ENCODE results near the gene PROB1. TPM values are rescaled to one million over a fixed set of nuclear protein-coding genes. Genes with fewer than 3 reads are reported as not detected.
A peak's percentile ranks its signal among the peaks of the same experiment; 100 is the strongest.
"Not testable (repeated sequence)": the region's sequence is repeated elsewhere in the genome, so short reads cannot be mapped to it uniquely, and the experiment has no call there.

PROB1 gene, protein sequence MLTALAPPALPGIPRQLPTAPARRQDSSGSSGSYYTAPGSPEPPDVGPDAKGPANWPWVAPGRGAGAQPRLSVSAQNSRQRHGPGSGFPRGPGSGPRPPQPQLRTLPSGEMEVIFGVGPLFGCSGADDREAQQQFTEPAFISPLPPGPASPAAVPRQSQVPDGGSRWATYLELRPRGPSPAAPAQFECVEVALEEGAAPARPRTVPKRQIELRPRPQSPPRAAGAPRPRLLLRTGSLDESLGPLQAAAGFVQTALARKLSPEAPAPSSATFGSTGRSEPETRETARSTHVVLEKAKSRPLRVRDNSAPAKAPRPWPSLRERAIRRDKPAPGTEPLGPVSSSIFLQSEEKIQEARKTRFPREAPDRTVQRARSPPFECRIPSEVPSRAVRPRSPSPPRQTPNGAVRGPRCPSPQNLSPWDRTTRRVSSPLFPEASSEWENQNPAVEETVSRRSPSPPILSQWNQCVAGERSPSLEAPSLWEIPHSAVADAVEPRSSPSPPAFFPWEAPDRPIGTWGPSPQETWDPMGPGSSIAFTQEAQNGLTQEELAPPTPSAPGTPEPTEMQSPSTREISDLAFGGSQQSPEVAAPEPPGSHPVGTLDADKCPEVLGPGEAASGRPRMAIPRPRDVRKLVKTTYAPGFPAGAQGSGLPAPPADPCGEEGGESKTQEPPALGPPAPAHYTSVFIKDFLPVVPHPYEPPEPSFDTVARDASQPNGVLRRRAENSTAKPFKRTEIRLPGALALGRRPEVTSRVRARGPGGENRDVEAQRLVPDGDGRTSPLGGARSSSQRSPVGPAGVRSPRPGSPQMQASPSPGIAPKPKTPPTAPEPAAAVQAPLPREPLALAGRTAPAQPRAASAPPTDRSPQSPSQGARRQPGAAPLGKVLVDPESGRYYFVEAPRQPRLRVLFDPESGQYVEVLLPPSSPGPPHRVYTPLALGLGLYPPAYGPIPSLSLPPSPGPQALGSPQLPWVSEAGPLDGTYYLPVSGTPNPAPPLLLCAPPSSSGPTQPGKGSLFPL
- 1 to 10 TPM in 5 of 8 experiments, under 1 TPM in 3; 0.56 to 3.8 (median 1.3) TPM for total RNA-seq

DNA sequence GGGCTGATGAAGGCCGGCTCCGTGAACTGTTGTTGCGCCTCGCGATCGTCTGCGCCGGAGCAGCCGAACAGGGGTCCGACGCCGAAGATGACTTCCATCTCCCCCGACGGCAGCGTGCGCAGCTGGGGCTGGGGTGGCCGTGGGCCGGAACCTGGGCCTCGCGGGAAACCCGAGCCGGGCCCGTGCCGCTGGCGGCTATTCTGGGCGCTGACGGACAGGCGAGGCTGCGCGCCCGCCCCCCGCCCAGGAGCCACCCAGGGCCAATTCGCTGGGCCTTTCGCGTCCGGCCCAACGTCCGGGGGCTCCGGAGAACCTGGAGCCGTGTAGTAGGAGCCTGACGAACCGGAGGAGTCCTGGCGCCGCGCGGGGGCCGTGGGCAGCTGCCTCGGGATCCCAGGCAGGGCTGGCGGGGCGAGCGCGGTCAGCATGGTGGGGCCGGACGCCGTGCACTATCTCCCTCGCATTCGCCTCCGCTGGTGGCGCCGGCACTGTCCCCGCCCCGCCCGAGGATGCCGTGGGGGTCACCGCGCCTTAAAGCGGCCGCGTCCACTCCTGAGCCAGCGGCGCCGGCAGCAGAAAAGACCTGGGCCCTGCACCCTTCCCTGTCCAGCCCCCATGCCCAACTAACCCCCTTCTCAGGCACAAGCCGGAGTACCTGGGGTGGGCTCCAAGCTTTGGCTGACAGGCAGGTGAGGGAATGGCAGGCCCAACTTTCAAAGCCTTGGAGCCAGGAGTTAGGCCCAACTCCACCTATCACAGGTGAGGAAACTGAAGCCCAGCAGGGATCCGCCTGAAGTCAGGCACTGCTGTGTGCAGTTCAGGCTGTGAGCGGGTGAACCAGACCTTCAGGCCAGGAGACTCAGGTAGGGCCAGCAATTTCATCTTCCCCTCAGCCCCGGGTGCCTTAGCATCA lies at the start of gene PROB1:
TSS of gene PROB1 (minus strand) at position 451 of the 913 bp plus-strand sequence. CDS start at position 428, 23 bp downstream.
- WGBS, 10 experiments = 0 to 90% (median 50%) methylated on average over 1 to 2 of the region's 76 CpGs; no CpG with 5 or more reads in 5 of the 10 experiments
- H3K4me1 ChIP-seq (replicated peaks in 1 of 2) = no peaks in the 10 kb centered on the region
- ATAC-seq (replicated peaks in 6 of 8) = peak in 7 of 8 experiments; percentile 2 to 43 (median 23)
- in situ Hi-C loops (cut with MboI; ENCODE audit: low pct_unique_long_range_greater_than_20kb in 2 of 9, low sequenced_read_pairs in 9 of 9, unreplicated experiment in 9 of 9) = no loop called here
- no peak within 1 kb of the TSS for H3K27ac ChIP-seq
- peak within 1 kb of the TSS; percentile 14 to 39 (median 24) for H3K4me3 ChIP-seq

DNA sequence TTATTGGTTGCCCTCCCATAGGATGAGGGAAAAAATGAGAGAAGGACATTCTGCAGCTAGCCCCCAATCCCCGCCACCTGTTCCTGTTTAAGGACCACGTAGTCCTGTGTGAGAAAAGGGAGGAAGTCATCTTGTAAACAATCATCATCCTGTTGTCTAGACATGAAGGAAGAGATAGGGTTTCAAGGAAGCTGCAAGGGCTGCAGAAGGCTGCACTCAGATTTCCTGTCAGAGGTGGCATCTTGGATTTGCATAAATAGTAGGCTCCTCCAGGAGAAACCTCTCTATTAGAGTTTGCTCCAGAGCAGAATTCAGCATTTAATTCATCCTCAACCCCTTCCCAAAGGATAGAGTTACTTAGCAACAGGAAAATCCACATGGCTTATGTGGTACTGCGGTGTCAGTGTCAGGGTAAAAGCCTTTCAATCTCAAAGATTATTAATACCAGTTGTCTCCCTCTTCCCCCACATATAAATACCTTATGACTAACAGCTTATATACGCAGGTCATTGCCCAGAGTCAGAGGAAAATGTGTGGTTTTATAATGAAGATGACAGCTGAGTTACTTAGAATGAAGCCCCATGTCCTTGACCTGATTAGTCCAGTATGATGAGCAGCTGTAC lies 49.0 kb upstream of the PROB1 start:
- 0 to 67% (median 48%) methylated on average over 1 to 4 of the region's 4 CpGs; no CpG with 5 or more reads in 2 of the 10 experiments for WGBS, 10 experiments
- Histone ChIP-seq H3K27ac (peak overlapping the region in 1 of 2 donors; percentile 5), H3K4me1 (replicated peaks in 1 of 2) (peaks cover 17 to 18% of the 10 kb centered on the region in 2 donors), H3K4me3 (no peak overlapping the region)
- ATAC-seq (replicated peaks in 6 of 8) = peak in 7 of 8 experiments; percentile 4 to 53 (median 23)
- in situ Hi-C loops (cut with MboI; ENCODE audit: low pct_unique_long_range_greater_than_20kb in 2 of 9, low sequenced_read_pairs in 9 of 9, unreplicated experiment in 9 of 9) = loop anchor here in 2 of 9 experiments (25.0 kb wide), 2 partner anchors 318 to 343 kb away; partner anchors contain the start of gene PSD2 (in 1 of the 2)

DNA sequence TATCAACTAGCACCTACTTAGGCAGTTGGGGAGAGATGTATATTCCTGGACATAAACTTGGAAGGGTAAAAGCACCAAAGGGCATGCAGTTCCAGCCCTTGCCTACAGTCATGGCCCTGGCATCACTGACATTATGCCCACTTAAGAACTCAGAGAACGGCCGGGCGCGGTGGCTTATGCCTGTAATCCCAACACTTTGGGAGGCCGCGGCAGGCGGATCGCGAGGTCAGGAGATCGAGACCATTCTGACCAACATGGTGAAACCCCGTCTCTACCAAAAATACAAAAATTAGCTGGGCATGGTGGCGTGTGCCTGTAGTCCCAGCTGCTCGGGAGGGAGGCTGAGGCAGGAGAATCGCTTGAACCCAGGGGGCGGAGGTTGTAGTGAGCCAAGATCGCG lies 45.5 kb upstream of the PROB1 start:
- not testable (repeated sequence) for H3K27ac ChIP-seq; H3K4me3 ChIP-seq; ATAC-seq (replicated peaks in 6 of 8)
- 80 to 100% (median 96%) methylated on average over 1 to 12 of the region's 17 CpGs; no CpG with 5 or more reads in 3 of the 10 experiments for WGBS, 10 experiments
- peaks cover 17 to 20% of the 10 kb centered on the region in 2 donors for H3K4me1 ChIP-seq (replicated peaks in 1 of 2)
- in situ Hi-C loops (cut with MboI; ENCODE audit: low pct_unique_long_range_greater_than_20kb in 2 of 9, low sequenced_read_pairs in 9 of 9, unreplicated experiment in 9 of 9) = loop anchor here in 2 of 9 experiments (25.0 kb wide), 2 partner anchors 322 to 347 kb away; partner anchors contain the start of gene PSD2 (in 1 of the 2)

DNA sequence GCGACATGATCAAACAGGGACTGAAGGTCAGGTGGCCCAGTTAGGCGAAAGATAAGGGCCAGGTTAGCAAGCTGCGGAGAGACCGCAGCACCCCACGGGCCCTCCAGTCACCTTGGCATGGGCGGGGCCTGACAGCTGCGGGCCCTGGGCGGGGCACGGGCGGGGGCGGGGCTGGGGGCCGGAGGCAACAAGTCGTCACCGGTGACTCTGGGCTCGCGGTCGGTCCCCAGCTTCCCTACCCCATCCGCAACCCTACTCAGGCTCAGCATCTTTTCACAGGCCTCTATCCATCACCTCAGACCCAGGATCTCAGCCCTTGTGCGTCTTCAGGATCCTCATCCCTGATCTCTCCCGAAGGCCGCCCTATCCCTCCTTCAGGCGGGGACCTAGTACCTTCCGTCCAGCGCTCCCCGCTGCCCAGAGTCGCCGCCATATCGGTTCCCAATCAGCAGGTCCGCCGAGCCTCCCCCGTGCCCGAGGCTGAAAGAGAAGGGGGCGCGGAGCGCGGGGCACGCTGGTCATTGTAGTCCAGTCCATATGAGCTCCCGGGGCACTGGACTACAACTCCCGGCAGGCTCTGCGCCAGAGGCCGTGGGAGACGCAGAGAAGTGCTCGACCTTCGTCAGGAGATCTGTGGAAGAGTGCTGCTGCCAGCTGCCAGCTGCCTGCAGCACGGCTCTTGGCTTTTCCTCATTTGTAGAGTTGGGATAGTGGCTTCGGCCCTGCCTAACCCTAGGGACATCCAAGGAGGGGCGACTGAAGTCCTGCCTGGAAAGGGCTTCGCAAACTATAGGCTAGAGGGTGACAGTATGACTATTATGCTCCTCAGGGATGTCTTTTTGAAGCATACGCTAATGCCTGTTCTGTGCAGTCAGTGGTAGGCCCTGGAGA lies 44.4 kb upstream of the PROB1 start, which contains the start of gene DNAJC18:
TSS of gene DNAJC18 (minus strand) at position 513 of the 891 bp plus-strand sequence. CDS start at position 433, 80 bp downstream.
- peak; percentile 95 to 99 (median 98) for ATAC-seq (replicated peaks in 6 of 8)
- Histone ChIP-seq H3K27ac (peak within 1 kb of the TSS; percentile 83 to 90), H3K4me1 (replicated peaks in 1 of 2) (peaks cover 15 to 17% of the 10 kb centered on the region in 2 donors), H3K4me3 (peak within 1 kb of the TSS; percentile 75 to 98 (median 95))
- in situ Hi-C loops (cut with MboI; ENCODE audit: low pct_unique_long_range_greater_than_20kb in 2 of 9, low sequenced_read_pairs in 9 of 9, unreplicated experiment in 9 of 9) = loop anchor here in 2 of 9 experiments (25.0 kb wide), 2 partner anchors 323 to 348 kb away; partner anchors contain the start of gene PSD2 (in 1 of the 2)
- WGBS, 10 experiments = 0 to 100% (median 1%) methylated on average over 1 to 12 of the region's 49 CpGs; no CpG with 5 or more reads in 3 of the 10 experiments

DNA sequence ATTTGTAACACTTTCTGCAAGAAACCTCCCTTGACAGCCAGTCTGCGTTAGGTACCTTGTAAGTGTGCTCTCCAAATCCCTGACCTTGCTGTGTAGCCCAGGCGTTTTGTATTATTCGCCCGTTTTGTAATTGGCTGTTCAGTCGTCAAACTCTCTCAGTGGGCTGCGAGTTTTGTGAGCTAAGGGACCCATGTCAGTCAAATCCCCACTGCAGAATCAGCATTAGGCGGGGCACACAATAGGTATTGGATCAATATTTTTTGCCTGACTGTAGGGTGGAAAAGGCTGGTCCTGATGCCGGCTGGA lies 43.8 kb upstream of the PROB1 start:
- ATAC-seq (replicated peaks in 6 of 8) = no peak
- Histone ChIP-seq H3K4me1 (replicated peaks in 1 of 2) (peaks cover 9 to 11% of the 10 kb centered on the region in 2 donors), H3K27ac (peak overlapping the region in 1 of 2 donors; percentile 90), H3K4me3 (peak overlapping the region; percentile 75 to 98 (median 95))
- in situ Hi-C loops (cut with MboI; ENCODE audit: low pct_unique_long_range_greater_than_20kb in 2 of 9, low sequenced_read_pairs in 9 of 9, unreplicated experiment in 9 of 9) = loop anchor here in 2 of 9 experiments (25.0 kb wide), 2 partner anchors 324 to 349 kb away; partner anchors contain the start of gene PSD2 (in 1 of the 2)
- WGBS, 10 experiments = 19 to 40% (median 27%) methylated on average over 2 to 6 of the region's 8 CpGs; no CpG with 5 or more reads in 3 of the 10 experiments

DNA sequence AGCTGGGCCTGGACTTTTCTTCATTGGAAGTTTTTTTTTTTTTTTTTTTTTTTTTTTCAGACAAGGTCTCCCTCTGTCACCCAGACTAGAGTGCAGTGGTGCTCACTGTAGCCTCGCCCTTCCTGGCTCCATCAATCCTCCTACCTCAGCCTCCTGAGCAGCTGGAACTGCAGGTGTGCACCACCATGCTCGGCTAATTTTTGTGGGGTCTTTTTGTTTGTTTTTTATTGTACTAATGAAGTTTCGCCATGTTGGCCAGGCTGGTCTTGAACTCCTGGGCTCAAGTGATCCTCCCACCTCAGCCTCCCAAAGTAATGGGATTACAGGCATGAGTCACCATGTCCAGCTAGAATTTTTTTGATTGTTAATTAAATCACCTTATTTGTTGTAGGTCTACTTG lies 40.8 kb upstream of the PROB1 start:
- in situ Hi-C loops (cut with MboI; ENCODE audit: low pct_unique_long_range_greater_than_20kb in 2 of 9, low sequenced_read_pairs in 9 of 9, unreplicated experiment in 9 of 9) = loop anchor here in 2 of 9 experiments (25.0 kb wide), 2 partner anchors 327 to 352 kb away; partner anchors contain the start of gene PSD2 (in 1 of the 2)
- H3K4me1 ChIP-seq (replicated peaks in 1 of 2) = peaks cover 4 to 8% of the 10 kb centered on the region in 2 donors
- 87 to 100% (median 97%) methylated on average over 1 to 3 of the region's 3 CpGs; no CpG with 5 or more reads in 1 of the 10 experiments for WGBS, 10 experiments
- no peak overlapping the region for H3K27ac ChIP-seq
- ATAC-seq (replicated peaks in 6 of 8) = no peak
- H3K4me3 ChIP-seq = no peak overlapping the region

DNA sequence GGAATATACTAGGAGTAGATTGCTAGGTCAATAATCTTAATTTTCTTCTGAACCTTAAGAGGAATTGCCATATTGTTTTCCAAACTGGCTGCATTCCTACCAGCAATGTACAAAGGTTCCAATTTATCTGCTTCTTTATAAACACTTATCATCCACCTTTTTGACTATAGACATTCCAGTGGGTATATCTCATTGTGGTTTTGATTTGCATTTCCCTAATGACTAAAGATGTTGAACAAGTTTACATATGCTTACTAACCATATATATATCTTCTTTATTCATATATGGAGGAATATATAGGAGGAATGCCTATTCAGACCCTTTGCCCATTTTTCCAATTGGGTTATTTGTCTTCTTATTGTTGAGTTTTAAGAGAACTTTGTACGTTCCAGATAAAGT lies 36.8 kb upstream of the PROB1 start:
- Histone ChIP-seq H3K4me3 (no peak overlapping the region), H3K4me1 (replicated peaks in 1 of 2) (no peaks in the 10 kb centered on the region), H3K27ac (no peak overlapping the region)
- ATAC-seq (replicated peaks in 6 of 8) = no peak
- 67 to 100% (median 93%) methylated on average over 1 of the region's 1 CpG; no CpG with 5 or more reads in 3 of the 10 experiments for WGBS, 10 experiments
- in situ Hi-C loops (cut with MboI; ENCODE audit: low pct_unique_long_range_greater_than_20kb in 2 of 9, low sequenced_read_pairs in 9 of 9, unreplicated experiment in 9 of 9) = loop anchor here in 2 of 9 experiments (25.0 kb wide), 2 partner anchors 331 to 356 kb away; partner anchors contain the start of gene PSD2 (in 1 of the 2)

DNA sequence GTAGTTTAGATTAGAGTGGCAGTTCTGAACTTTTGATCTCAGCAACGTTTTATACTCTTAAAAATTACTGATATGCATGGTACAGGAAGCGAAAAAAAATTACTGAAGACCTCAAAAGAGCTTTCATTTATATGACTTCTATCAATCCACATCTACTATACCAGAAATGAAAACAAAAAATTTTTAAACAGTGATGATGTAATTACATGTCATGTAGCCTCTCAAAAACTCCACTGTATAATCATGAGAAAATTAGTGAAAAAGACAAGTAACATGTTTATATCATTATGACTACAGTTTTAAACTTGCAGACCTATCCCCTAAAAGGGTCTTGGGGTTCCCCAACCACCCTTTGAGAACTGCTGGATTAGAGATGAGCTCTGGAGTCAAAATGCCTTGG lies 35.1 kb upstream of the PROB1 start:
- in situ Hi-C loops (cut with MboI; ENCODE audit: low pct_unique_long_range_greater_than_20kb in 2 of 9, low sequenced_read_pairs in 9 of 9, unreplicated experiment in 9 of 9) = loop anchor here in 2 of 9 experiments (25.0 kb wide), 2 partner anchors 332 to 357 kb away; partner anchors contain the start of gene PSD2 (in 1 of the 2)
- H3K27ac ChIP-seq = no peak overlapping the region
- no peak for ATAC-seq (replicated peaks in 6 of 8)
- H3K4me1 ChIP-seq (replicated peaks in 1 of 2) = no peaks in the 10 kb centered on the region
- WGBS, 10 experiments = 36 to 100% (median 78%) methylated on average over 1 to 2 of the region's 2 CpGs
- H3K4me3 ChIP-seq = no peak overlapping the region

DNA sequence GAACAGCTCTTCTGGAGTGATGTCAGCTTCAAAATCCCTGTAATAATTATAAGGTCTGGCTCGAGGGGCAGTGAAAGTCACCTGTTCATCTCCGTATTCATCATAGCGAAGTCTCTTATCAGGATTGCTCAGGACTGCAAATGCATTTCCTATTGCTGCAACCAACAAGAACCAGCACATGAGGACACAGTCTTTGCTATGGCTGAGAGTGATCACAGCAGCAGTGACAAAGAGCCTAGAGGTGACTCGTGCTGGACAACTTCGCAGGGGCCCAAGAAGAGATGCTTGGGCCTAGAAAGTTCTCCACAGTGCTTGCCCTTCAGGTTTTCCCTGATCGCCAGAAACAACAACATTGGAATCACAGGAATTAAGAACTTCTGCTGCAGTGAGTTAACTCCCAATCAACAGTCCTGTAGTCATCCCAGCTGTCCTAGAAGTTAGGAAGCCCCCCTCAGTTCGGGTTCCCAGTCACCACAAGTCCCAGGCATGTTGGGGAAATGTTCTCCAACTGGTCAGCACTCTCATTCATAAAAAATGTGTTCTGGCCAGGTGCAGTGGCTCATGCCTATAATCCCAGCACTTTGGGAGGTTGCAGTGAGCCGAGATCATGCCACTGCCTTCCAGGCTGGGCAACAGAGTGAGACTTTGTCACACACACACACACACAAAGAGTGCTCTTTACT lies 31.4 kb upstream of the PROB1 start:
- H3K27ac ChIP-seq = no peak overlapping the region
- H3K4me1 ChIP-seq (replicated peaks in 1 of 2) = peaks cover 0 to 5% of the 10 kb centered on the region in 2 donors
- H3K4me3 ChIP-seq = no peak overlapping the region
- 50 to 100% (median 82%) methylated on average over 1 to 6 of the region's 8 CpGs; no CpG with 5 or more reads in 3 of the 10 experiments for WGBS, 10 experiments
- in situ Hi-C loops (cut with MboI; ENCODE audit: low pct_unique_long_range_greater_than_20kb in 2 of 9, low sequenced_read_pairs in 9 of 9, unreplicated experiment in 9 of 9) = loop anchor here in 6 of 9 experiments (10.0 to 25.0 kb wide), 5 partner anchors 78 to 361 kb away; partner anchors contain the start of gene PSD2 (in 1 of the 6)
- no peak for ATAC-seq (replicated peaks in 6 of 8)

DNA sequence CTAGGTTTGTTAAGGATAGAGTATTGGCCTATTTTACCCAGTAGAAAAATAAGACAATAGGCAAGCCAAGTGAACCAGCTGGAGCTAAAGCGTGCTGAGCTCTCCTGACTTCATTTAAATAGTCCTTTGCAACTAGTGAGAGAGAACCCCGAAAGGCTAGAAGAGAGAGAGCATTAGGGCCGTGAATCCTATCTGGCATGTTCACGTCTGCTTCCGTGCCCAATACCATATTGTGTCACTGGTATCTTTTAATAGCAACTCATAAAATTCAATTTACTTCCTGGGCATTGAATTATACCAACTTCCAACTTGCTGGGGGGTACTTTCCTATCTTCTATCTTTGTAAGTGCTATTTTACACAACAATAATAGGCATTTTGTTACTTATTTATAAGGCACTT lies 30.6 kb upstream of the PROB1 start:
- H3K4me1 ChIP-seq (replicated peaks in 1 of 2) = peaks cover 0 to 5% of the 10 kb centered on the region in 2 donors
- in situ Hi-C loops (cut with MboI; ENCODE audit: low pct_unique_long_range_greater_than_20kb in 2 of 9, low sequenced_read_pairs in 9 of 9, unreplicated experiment in 9 of 9) = loop anchor here in 6 of 9 experiments (10.0 to 25.0 kb wide), 5 partner anchors 79 to 362 kb away; partner anchors contain the start of gene PSD2 (in 1 of the 6)
- no peak overlapping the region for H3K27ac ChIP-seq
- no peak overlapping the region for H3K4me3 ChIP-seq
- ATAC-seq (replicated peaks in 6 of 8) = no peak
- WGBS, 10 experiments = 58 to 100% (median 90%) methylated on average over 1 to 5 of the region's 5 CpGs; no CpG with 5 or more reads in 1 of the 10 experiments
